CD1c-positive myeloid dendritic cell (primary cell): ENCODE measurements around the gene TCERG1L.
"Not testable (repeated sequence)": the region's sequence is repeated elsewhere in the genome, so short reads cannot be mapped to it uniquely, and the experiment has no call there.

ENCODE experiments used
- DNase-seq: peaks from one replicate; pipeline ENCODE4 v3.0.0-alpha.2; 2016; ENCODE audit errors: extremely low spot score

Gene TCERG1L

DNA sequence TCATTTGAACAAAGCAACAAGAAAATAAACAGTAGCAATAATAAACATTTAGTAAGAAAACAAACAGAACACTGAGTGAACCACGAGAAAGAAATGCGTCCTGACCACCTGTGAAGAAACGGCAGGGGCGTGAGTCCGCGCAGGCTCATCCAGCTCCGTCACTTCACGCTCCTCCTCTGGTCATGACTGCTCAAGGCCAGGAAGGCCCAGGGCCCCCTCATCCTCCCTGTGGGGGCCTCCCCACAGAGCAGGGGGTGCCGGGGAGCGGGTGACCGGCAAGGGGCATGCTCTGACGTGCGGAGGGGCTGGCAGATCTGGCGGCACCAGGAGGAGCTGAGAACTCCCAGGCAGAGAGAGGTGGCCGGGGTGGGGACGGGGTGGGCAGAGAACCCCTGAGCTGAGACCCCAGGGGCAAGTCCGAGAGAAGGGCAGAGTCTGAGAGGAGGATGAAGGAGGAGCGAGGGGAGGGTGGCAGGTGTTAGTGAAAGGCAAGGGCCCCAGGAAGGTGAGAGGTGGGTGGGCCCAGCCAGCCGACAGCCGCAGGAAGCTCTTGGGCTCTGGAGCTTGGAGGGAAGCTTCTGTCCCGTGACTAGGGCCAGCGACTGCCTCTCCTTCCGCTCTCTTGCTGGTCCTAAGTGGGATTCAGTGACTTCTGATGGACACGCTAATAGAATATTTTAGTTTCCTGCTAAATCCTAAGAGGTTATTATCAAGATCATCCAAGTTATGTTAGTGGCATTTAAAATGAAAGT, 223.9 kb downstream of the TCERG1L start:
- no peak for DNase-seq

DNA sequence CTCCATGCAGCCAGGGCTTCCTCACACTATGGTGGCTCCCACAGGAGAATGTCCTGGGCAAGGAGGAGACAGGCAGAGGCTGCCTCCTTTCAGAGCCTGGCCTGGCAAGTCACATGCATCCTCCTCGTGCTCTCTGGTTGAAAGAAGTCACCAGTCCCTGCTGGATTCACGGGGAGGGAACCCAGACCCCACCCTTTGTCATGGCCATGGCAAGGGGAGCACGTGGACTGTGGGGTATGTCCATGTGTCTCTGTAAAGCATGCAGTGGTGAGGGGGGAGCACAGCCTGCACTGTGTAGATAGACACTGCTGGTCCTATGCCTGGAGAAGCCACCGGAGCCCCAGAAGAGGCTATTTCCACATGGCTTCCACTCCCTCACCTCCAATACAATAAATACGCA, 225.0 kb downstream of the TCERG1L start:
- no peak for DNase-seq

DNA sequence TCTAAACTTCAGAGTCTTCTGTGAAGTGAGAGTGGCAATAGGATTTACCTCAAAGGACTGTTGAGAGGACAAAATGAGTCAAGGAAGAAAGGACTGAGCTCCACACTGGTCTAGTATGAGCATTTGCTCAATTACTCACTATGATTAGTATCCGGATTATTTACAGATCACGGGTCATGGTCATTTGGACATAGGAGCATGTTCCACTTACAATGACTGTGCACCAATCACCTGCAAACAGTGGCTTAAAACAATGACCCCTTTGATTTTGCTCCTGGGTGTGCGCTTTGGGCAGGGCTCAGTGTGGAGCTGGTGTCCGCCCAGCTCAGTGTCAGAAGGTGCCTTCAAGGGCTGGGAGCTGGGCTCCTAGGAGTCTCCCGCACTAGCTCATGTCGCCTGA, 225.4 kb downstream of the TCERG1L start:
- no peak for DNase-seq

DNA sequence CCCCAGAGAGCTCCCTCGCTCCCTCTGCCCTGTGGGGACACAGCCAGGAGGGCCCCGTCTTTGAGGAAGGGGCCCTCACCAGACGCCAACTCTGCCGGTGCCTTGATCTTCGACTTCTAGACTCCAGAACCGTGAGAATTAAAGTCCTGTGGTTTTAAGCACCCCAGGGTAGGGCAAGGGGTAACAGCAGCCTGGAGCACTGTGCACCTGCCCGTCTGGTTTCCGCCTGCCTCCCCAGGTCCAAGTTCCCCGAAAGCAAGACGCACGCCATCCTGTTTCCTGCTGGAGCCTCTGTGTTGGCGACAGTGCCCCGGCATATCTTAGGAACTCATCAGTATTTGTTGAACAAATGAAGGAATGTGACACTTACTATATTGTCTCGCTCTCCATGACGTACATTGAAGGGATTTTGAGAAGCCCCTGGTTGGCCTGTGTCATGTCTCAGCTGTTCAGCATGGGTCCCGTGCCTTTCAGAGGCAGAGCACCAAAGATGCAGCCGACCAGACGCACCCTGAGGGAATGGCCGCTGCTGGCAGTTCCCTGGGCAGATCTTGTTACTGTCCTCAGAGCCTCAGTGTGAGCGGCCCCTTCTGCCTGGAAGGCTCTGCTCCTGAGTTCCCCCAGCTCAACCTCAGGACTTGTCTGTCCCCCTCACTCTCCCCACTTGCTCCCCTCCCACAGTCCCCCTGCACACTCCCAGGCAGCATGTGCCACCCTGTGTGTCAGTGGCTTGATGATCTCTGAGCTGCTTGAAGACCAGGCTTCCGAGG, 226.2 kb downstream of the TCERG1L start:
- no peak for DNase-seq

DNA sequence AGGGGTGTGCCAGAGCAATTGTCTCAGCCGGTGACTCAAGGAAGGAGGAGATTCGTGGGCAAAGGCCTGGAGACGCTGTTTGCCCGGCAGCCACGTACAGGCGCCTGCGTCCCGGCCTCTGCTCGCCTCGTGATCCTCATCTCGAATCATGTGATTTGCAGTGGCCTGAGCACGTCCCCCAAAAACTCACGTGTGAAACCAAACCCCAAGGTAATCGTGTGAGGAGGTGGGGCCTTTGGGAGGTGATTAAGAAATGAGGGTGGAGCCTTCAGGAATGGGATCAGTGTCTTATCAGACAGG, 226.8 kb downstream of the TCERG1L start:
- no peak for DNase-seq

DNA sequence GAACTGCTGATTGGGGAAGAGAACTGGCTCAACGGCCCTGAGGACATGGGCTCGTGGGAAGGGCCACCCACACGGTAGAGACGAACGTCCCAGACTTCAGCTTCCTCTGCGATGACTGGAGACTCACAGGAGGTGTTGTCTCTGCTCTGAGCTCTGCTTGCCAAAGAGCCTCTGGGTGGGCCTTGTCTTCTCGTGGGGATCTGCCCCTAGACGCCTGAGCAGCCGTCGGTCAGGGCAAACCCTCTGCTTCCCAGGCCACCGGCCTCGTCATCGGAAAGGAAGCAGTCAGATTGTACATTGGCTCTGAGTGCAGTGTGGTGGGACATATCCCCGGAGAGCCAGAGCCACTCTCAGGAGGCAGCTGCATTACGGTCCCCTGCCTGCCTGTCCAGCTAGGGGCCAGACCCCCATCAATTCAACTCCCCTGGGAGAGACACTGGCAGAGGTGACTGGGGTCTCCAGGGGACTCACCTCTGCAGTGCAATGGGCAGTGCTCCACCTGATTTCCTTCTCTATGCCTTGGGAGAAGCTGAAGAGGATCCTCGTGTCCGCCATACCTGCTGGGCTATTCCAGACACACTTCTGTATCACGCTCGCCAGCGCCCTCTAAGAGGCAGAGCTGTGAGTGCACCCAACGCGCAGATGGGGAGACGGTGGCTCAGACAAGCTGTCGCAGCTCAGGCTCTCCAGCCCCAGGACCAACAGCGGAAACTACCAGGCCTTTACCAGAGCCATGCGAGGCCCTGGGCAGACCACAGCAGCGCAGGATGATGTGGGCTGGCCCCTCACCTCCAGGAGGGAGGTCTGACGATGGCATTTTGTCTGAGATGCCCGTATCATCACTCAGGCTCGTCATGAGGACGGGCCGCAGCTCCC, 227.4 kb downstream of the TCERG1L start:
- no peak for DNase-seq

DNA sequence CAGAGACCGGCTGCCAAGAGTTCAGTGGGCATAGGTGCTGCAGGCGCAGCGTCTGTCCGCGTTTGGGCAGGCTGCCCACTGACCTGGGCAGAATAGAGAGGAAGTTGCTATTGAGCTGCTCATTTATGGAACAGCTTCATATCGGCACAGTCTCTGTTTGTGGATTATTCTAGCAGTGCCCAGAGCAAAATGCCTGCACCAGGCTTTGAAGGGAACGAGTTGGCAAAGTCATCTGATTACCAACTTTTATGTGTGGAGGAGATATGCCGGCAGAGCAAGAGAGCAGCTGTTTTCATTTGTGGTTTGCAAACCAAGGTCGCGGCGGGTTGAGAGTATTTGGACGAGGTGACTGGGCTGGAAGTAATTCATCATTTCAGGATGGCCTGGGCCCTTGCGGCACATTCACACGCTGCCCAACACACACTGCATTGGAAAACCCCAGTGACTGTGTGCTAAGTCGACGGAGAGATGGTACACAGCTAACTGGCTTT, 228.5 kb downstream of the TCERG1L start:
- DNase-seq, result no peak

DNA sequence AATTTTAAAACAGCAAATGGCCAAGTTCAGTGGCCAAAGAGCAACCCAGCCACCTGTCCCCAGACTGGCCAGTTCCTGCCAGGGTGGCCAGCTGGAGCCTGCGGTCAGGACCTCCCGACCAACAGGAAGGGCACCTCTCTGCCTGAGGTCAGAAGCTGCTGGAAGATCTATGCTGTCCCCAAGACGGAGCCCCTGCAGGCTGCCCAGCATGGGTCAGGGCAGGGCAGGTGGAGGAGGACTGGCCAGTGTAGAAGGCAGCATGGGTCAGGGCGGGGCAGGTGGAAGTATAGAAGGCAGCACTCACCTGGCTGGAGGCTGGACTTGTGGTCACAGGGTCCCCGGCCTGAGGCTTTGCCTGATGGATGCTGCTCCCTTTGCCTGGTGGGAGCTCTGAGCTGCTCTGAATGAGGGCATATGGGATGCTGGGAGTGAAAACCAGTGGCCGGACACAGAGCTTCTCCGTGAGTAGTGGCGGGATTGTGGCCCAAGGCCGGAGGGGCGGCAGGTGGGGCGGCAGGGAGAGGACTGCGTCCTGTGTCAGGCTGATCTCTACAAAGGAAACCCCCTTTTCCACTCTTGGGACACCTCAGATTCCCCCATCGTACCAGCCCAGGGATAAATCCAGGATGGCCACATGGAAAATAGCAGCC, 229.2 kb downstream of the TCERG1L start:
- no peak for DNase-seq

DNA sequence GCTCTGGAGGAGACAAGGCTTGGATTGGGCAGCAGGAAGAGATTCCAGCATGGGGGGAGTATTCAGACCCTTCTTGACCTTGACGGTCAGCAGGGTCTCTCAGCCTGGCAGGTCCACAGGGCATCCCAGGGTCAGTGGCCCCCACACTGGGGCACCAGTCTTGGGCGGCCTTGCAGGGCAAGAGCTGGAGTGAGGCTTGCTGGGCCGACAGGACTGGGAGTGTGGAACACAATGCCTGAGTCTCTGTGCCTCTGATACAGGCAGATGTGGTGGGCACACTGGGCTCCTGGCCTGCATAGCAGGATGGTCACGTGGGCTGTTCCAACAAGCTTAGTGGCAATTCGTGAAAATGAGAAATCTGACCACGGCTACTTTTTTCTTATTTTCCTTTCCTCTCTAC, 229.7 kb downstream of the TCERG1L start:
- DNase-seq, result no peak

DNA sequence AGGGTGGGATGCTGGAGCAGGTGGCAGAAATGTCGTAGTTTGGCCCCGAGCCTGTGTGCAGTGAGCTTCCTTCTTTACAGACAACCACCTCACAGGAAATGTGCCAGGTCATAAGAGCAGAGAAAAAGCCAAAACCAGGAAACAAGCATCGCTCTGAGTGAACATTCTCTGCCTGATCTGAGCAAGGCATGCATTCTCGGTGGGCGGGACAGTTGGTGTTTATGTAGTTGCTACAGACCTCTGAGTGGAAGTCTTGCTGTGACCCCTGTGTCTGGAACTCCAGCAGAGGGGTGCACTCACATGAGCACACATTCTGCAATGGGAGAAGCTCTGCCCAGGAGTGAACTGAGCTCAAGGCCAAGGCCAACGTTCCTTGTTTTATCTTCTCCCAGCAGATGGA, 230.1 kb downstream of the TCERG1L start:
- no peak for DNase-seq

DNA sequence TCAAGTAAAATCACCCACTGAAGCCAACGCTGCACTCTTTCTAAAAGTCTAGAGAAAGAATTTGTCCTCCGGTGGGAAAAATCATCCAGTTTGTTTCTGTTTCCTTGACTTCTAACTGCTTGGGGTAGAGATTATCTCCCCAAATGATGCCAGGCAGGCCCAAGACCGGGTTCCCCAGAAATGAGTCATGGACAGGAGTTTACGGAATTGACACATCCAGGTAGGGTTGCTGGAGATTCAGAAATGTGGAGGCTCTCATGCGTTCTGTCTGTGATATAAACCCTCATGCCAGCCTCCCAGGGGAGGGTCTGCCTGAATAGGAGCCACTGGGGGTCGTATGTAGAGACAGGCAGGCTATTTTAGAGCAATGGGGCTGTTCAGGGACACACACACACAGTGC, 230.9 kb downstream of the TCERG1L start:
- no peak for DNase-seq

DNA sequence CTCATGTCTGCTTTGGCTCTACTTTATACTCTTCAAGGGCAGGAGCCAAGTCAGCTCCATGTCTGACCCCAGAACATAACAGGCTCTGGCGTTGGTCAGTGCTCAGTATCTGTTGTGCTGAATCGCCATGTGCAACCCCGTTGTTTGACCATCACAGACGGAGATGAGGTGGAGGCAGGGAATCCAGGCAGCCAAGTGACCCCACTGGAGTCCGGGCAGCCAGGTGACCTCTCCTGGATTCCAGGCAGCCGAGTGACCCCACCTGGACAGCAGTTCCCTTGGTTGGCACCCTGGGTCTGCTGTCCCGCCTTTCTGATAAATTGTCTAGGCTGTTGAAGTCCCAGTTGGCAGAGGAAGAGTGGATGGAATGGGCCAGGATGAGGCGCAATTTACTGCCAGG, 232.2 kb downstream of the TCERG1L start:
- DNase-seq, result no peak

DNA sequence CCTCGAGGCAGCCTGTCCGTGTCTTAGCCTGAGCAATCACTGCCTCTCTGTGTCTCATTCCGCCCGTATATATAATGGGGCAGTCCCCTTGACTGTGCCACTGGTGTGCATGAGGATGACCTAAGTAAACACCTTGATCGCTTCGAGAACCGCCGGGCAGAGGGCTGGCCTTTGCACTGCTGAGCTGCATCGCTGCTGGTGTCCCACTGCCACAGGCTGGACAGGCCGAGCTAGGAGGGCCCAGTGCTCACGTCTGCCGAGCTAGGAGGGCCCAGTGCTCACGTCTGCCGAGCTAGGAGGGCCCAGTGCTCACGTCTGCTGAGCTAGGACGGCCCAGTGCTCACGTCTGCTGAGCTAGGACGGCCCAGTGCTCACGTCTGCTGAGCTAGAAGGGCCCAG, 232.6 kb downstream of the TCERG1L start:
- not testable (repeated sequence) for DNase-seq

DNA sequence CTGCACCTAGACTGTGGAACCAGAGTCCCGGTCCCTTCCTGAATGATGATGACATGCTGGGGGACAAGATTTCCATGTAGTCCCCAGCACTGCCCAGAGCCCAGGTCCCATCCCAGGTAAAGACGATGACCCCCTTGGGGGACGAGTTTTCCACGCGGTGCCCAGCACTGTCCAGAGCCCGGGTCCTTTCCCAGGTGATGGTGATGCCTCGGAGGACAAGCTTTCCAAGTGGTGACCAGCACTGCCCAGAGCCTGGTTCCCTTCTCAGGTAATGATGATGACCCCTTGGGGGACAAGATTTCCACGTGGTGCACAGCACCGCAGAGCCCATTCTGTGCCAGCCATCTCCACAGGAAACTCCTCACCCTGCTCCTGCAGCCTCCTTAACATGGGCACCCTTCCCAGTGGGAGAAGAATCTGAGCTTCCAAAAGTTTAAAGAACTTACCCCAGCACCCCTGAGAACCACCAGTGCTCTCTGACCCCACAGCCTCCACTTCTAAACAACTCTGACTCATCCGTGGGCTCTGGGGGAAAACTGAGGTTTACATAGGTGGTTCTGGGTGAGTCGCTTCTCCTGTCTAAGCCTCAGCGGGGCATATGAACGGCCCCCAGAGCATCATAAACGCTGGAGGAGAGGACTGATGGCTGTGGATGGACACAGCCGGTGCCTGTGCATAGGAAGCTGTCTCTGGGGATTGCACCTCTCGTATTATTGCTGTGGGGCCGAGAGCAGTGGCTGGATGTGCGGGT, 233.2 kb downstream of the TCERG1L start:
- DNase-seq, result no peak

DNA sequence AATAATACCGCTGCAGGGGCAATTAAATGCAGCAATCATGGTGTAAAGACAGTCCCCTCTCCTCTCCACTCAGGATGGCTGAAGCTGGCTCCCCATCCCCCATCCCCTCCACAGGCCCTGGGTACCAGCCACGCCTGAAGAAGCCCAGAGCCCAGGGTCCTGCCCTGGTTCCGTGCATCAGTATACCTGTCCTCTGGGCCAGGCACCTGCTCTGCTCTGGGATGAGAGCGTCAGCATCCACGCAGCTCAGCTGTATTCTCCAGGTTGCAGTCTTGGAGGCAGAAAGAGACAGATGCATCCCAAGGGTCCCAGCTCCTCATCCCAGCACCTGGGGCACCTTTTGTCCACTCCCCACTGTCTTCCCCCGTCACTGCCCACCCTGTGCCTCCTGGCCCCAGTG, 233.8 kb downstream of the TCERG1L start:
- DNase-seq, result no peak

DNA sequence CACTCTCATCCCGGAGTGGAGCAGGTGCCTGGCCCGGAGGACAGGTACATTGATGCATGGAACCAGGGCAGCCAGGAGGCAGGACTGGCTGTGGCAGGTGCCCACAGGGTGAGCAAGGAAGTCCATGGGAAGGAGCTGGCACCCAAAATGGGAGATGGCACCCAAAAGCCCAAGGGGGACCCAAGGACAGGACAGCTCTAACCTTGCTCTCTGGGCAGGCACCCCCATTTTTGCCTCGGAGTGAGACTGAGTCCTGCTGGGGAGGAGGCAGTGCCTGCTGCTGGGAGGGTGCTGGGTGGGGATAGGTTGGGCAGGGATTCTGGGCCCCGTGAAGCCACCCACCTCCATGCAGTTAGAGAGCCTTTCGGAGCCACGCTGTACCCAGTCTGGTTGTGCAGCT, 234.5 kb downstream of the TCERG1L start:
- DNase-seq, result no peak

DNA sequence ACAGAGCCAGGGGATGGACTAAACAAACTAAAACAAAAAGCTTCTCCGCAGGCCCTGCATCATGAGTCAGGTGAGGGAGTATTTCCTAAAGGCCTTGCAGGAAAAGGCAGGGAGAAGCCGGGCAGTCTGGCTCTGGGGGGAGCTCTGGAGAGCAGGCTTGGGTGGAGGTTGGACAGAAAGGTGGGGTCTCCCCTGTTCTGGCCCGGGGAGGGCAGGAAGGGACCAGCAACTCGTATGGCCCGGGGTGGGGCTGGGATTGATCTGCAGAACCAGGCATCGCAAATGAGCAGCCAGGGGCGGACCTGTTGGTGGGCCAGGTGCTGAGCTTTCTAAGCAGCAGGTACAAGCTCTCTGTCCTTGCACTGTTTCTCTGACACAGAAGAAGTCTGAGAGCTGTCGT, 235.2 kb downstream of the TCERG1L start:
- no peak for DNase-seq

DNA sequence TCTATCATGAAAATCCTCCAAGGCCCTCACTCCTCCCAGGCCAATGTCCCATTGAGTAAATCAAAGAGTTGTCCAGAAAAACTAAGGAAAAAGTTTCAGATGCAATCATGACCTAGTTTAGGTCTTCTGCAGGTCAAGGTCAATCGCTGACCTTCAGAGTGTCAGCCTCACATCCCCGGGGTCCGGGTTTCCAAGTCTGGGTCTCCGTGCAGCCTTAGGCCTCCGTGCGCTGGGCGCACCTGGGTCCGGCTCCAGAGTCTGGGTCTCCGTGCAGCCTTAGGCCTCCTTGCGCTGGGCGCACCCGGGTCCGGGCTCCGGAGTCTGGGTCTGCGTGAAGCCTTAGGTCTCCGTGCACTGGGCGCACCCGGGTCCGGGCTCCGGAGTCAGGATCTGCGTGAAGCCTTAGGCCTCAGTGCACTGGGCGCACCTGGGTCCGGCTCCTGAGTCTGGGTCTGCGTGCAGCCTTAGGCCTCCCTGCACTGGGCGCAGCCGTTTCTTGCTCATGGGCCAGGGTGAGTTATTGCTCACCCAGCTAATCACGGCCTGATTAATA, 236.2 kb downstream of the TCERG1L start:
- no peak for DNase-seq

DNA sequence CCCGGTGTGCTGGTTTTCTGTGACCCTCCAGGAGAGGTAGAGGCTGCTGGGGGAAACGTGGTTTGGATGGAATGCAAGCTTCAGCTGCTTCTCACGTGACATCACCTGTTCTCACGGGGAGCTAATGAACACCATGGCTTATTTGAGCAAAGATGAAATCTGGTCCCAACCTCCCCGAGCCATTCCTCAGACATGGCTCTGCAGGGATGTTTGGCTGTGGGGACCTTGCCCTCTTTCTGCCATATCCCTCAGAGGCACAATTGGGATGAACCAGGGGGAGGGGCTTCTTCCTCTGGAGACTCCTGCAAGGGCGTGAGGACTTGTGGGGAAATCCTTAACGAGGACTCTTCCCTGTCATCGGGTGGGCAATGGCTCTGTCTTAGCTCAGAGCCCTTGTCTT, 236.8 kb downstream of the TCERG1L start:
- DNase-seq, result no peak

DNA sequence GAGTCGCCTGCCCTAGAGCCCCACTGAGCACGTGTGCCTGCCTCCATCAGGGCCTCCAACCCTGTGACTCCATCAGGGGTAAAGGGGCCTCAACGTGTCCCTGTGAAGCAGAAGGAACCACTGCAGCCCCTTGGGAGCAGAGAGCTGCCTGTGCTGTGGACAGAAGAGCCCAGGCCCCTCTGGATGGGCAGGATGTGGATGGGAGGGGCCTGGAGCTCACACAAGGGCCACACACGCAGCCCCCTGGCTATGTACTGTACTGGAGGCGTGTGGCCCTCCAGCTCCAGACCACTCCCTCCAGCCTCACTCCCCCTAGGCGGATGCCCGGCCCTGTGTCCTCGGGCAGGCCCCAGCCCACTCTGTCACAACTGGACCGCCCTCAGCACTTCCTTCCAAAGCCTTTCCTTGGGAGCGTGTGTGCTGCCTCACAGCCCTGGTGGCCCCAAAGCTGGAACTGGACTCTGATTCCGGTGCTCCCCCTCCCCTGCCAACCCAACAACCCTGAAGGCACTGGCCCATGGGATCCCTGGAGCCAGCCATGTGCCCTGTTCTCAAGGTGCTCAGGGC, 238.0 kb downstream of the TCERG1L start:
- DNase-seq, result no peak
